Uterus (tissue), 2 donors: Measurements from ENCODE around the gene RTF2.

ENCODE experiments used
- CTCF ChIP-seq, 4 experiments: fragments of 200-600 bp in 2 of 4; fragments of 450-650 bp in 2 of 4; sonication (generic) in 2 of 4; IDR thresholded peaks; one replicate each; pipeline ENCODE4 v1.5.1; 2016 to 2019; ENCODE audit warnings: antibody characterized with exemption in 4 of 4, mild to moderate bottlenecking in 2 of 4, moderate library complexity in 1 of 4
- POLR2A ChIP-seq, 2 donors: fragments of 450-650 bp; IDR thresholded peaks; one replicate each; pipeline ENCODE4 v1.6.1; 2016; ENCODE audit warnings: antibody characterized with exemption in 2 of 2, mild to moderate bottlenecking in 1 of 2, moderate library complexity in 1 of 2

- no peak for TF ChIP-seq CTCF (IDR thresholded peaks at IDR 0.05)
- TF ChIP-seq POLR2A (IDR thresholded peaks at IDR 0.05) = no peak
Measured at GRCh38 chr20:56426926-56427325, 41.5 kb upstream of the RTF2 start.
